Coronary artery (tissue), 2 donors: ENCODE data around the gene USP6.

Experiments used
- DNase-seq: peaks from one replicate; pipeline ENCODE4 v3.0.0-alpha.2; 2017; ENCODE audit warnings: low spot score
- H3K27ac ChIP-seq, 2 donors: fragments of 200-600 bp; sonication (generic); one replicate each; pipeline ENCODE4 v1.5.1; 2016 to 2019
- H3K4me3 ChIP-seq: fragments of 200-600 bp; sonication (generic); 2 replicates; pipeline ENCODE4 v1.5.1; 2016; ENCODE audit warnings: mild to moderate bottlenecking, moderate library complexity
- CTCF ChIP-seq: fragments of 200-600 bp; sonication (generic); IDR thresholded peaks from one replicate; pipeline ENCODE4 v1.5.1; 2019; ENCODE audit warnings: antibody characterized with exemption

Gene USP6

GRCh38 chr17:5198472-5198871 lies 82.6 kb downstream of the USP6 start:
- H3K4me3 ChIP-seq, result no peak overlapping the region
- no peak for DNase-seq
- TF ChIP-seq CTCF, result no peak
- H3K27ac ChIP-seq, result no peak overlapping the region

- TF ChIP-seq CTCF, result no peak
- Histone ChIP-seq H3K27ac (no peak overlapping the region), H3K4me3 (no peak overlapping the region)
- no peak for DNase-seq
These were observed 84.5 kb downstream of the USP6 start for GRCh38 chr17:5200360-5200759.

- no peak for TF ChIP-seq CTCF
- DNase-seq, result no peak
- Histone ChIP-seq H3K4me3 (no peak overlapping the region), H3K27ac (no peak overlapping the region)
These were observed 85.2 kb downstream of the USP6 start for GRCh38 chr17:5201011-5201410.

GRCh38 chr17:5203178-5203907 lies 87.5 kb downstream of the USP6 start:
- H3K27ac ChIP-seq, result no peak overlapping the region
- no peak overlapping the region for H3K4me3 ChIP-seq
- no peak for TF ChIP-seq CTCF
- no peak for DNase-seq

GRCh38 chr17:5203908-5204294 lies 88.1 kb downstream of the USP6 start:
- TF ChIP-seq CTCF, result no peak
- H3K27ac ChIP-seq, result no peak overlapping the region
- H3K4me3 ChIP-seq, result no peak overlapping the region
- no peak for DNase-seq

GRCh38 chr17:5209396-5209795 lies 93.6 kb downstream of the USP6 start:
- no peak for TF ChIP-seq CTCF
- DNase-seq, result no peak
- Histone ChIP-seq H3K4me3 (no peak overlapping the region), H3K27ac (no peak overlapping the region)

- H3K27ac ChIP-seq, result peak overlapping the region in 1 of 2 donors; percentile 23
- no peak for DNase-seq
- no peak overlapping the region for H3K4me3 ChIP-seq
- TF ChIP-seq CTCF, result no peak
These were observed 94.3 kb downstream of the USP6 start for GRCh38 chr17:5210091-5210490.
